G401 (cell line): ENCODE data around the gene ATP1A2. TPM values are rescaled to one million over a fixed set of nuclear protein-coding genes. Genes with fewer than 3 reads are reported as not detected.
A peak's percentile ranks its signal among the peaks of the same experiment; 100 is the strongest.

ENCODE experiments used
- DNase-seq: peaks from one replicate; pipeline ENCODE4 v3.0.0-alpha.2; 2015; ENCODE audit warnings: low spot score
- in situ Hi-C: cut with HindIII; loops from 2 replicates; pipeline ENCODE4 v1.10.0; 2016; ENCODE audit warnings: low sequenced_read_pairs, mixed read lengths
- total RNA-seq: library from RNA; depleted of rRNA; stranded (reverse); fragments of >200 nt; shearing (Covaris generic); gene quantifications from 2 replicates; pipeline ENCODE4 v1.2.3, GENCODE V29; 2014

The ATP1A2 gene
- total RNA-seq, 1 experiment from 2014 or later, result not detected

GRCh38 chr1:160133990-160134770 lies 18.6 kb downstream of the ATP1A2 start:
- DNase-seq, result no peak
- in situ Hi-C loops, result no loop called here

- no peak for DNase-seq
- in situ Hi-C loops, result no loop called here
These were observed 19.4 kb downstream of the ATP1A2 start for GRCh38 chr1:160134791-160135572.

- in situ Hi-C loops, result no loop called here
- no peak for DNase-seq
These were observed 20.8 kb downstream of the ATP1A2 start for GRCh38 chr1:160136121-160136925.

- in situ Hi-C loops, result no loop called here
- DNase-seq, result no peak
These were observed 21.3 kb downstream of the ATP1A2 start for GRCh38 chr1:160136926-160137200.

GRCh38 chr1:160137216-160137862 lies 21.8 kb downstream of the ATP1A2 start:
- in situ Hi-C loops, result no loop called here
- DNase-seq, result peak; percentile 91

- no peak for DNase-seq
- in situ Hi-C loops, result no loop called here
These were observed 24.3 kb downstream of the ATP1A2 start for GRCh38 chr1:160139840-160140239.

DNA sequence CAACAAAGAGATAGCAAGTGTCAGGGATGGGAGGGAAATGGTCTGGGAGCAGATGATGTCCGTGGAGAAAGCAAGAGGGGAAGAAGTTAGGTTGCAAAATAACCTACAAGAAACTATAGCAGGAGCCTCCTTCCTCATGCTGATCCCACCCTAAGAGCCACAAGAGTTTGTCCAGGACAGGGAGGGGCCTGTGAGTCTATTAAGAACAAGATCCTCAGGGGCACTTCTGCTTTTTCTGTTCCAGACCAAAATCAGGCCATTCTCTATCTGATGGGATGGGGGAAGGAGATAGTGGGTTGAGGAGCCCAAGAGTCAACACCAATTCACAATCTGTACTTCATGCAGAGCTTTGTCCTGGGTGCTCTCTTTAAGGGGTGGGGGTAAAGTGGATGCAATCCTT lies 28.1 kb downstream of the ATP1A2 start:
- in situ Hi-C loops, result no loop called here
- DNase-seq, result no peak

DNA sequence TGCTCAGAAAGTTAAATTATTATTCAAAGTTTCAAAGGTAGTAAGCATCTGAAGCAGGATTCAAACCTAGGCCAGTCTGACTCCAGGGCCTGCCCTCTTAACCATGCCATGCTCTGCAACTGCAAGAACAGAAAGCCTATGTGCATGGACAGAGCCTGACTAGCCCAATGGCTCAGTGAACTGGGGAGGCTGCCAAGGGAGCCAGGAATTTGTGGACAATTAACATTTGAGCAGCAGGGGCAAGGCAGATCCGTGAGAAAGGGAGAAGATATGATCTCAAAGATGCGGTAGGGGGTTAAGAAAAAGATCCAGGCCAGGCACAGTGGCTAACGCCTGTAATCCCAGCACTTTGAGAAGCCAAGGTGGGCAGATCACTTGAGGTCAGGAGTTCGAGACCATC lies 29.4 kb downstream of the ATP1A2 start:
- in situ Hi-C loops, result no loop called here
- DNase-seq, result no peak

- in situ Hi-C loops, result no loop called here
- no peak for DNase-seq
These were observed 30.5 kb downstream of the ATP1A2 start for GRCh38 chr1:160146107-160146506.

GRCh38 chr1:160148121-160148520 lies 32.6 kb downstream of the ATP1A2 start:
- in situ Hi-C loops, result no loop called here
- no peak for DNase-seq

DNA sequence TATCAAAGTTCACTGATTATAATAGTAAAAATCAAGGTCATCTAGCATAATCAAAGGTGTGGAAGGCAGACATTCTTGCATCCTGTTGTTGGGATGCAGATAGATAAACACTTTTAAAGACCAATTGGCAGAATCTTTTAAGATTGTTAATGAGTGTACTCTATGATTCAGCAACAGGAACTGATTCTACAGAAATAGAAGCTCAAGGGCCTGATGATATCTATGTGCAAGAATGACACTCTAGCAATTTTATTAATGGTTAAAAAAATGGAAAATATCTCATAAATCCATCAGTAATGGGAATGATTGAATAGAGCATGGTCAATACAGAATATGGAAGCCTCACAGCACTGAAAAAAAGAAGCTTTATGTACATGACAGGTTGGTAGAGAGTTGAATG lies 33.7 kb downstream of the ATP1A2 start:
- in situ Hi-C loops, result no loop called here
- DNase-seq, result no peak

- no peak for DNase-seq
- in situ Hi-C loops, result no loop called here
These were observed 34.2 kb downstream of the ATP1A2 start for GRCh38 chr1:160149716-160150115.

GRCh38 chr1:160151303-160151702 lies 35.7 kb downstream of the ATP1A2 start, which contains the start of gene ATP1A4:
Gene ATP1A4 (plus strand): TSS chr1:160151603. CDS start chr1:160152041, 438 bp downstream.
- in situ Hi-C loops, result no loop called here
- no peak for DNase-seq

GRCh38 chr1:160154790-160155189 lies 39.2 kb downstream of the ATP1A2 start:
- DNase-seq, result no peak
- in situ Hi-C loops, result no loop called here

- in situ Hi-C loops, result no loop called here
- DNase-seq, result no peak
These were observed 40.8 kb downstream of the ATP1A2 start for GRCh38 chr1:160156361-160156760.

- in situ Hi-C loops, result no loop called here
- no peak for DNase-seq
These were observed 41.6 kb downstream of the ATP1A2 start for GRCh38 chr1:160157174-160157573.

DNA sequence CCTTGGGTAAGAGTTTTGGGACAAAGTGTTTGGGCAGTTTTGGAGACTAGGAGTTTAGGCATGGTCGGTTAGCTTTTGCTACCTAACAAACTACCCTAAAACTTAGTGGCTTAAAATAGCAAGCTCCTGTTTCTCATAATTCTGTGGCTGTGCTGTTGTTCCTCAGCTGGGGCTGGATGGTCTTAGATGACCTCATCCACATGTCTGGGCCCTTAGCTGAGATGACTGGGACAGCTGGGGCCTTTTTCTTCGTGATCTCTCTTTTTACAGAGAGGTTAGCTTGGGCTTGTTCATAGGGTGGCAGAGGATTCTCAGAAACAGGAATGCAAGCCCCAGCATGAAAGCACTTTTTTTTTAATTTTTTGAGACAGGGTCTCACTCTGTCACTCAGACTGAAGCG lies 42.5 kb downstream of the ATP1A2 start:
- in situ Hi-C loops, result no loop called here
- no peak for DNase-seq

GRCh38 chr1:160158534-160158933 lies 43.0 kb downstream of the ATP1A2 start:
- in situ Hi-C loops, result no loop called here
- DNase-seq, result no peak

GRCh38 chr1:160159846-160160245 lies 44.3 kb downstream of the ATP1A2 start:
- in situ Hi-C loops, result no loop called here
- DNase-seq, result no peak
